ENCODE data around the gene MLC1.

MLC1 gene

DNA sequence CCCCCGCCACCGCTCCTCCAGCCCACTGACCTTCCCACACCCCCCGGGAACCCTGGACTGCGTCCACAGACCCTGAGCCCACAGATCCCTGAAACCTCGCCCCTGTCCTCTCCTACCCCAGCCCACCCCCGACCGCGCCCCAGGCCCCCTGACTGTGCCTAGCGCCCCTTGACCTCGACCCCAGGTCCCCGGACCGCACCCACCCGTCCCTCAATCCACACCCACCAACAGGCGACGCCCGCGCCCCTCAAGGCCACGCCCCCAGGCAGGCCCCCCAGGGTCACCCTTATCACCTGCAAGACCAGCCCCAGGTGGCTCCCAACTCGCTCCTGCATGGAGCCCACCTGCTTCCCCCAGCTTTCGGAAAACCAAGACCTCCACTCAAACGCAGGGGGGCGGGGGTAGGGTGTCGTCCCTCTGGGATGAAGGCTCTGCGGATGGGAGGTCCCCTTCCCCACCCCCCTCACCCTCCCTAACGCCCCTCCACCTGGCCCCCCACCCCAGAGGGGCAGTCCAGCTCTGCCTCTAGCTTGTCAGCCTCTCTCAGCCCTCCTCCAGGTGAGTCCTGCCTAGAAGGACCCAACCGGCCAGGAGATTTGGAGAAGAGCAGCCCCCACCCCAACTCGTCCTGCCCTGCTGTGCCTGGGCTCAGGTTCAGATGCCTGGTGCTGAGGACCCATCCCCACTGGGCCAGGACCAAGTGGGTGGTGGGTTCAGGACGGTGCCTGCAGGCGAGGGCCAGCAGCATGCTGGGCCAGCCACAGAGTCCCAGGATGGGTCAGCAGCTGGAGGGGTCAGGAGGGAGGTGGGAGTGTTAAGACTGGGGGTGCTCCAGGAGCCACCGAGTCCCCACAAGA lies 69.5 kb downstream of the MLC1 start:
- no peak for DNase-seq (ENCODE audit: low spot score)

DNA sequence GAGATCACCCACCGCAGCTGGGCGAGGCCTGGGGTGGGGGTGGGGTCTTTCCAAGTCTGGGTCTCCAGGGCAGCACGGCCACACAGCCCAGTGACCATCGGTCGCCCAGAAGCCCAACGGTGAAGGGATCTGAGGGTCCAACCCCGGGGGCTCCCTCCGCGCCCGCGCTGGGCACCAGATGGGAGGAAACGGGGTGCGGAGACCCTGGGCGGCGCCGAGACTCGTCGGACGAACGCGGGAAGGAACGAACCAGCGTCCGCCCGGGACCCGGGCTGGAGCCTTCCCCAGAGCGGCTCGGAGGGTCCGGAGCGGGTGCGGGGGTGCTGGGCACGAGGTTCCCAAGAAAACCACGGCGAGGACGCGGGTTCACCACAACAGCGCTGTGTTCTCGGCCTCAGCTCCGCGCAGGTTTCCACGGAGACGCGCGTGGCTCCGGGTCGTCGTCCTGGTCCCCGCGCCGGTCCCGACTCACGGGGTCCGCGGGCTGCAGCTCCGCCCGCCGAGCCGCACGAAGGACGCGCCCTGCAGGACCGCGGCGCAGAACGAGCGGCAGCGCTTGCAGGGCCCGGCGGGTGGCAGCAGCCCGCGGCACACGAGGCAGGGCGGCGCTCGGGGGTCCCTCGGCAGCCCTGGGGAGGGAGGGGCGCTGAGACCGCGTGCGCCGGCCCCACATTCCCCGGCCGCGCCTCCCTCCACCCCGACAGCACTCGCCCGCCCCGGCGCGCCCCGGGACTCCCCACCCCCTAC lies 70.4 kb downstream of the MLC1 start:
- DNase-seq (ENCODE audit: low spot score) = no peak

DNA sequence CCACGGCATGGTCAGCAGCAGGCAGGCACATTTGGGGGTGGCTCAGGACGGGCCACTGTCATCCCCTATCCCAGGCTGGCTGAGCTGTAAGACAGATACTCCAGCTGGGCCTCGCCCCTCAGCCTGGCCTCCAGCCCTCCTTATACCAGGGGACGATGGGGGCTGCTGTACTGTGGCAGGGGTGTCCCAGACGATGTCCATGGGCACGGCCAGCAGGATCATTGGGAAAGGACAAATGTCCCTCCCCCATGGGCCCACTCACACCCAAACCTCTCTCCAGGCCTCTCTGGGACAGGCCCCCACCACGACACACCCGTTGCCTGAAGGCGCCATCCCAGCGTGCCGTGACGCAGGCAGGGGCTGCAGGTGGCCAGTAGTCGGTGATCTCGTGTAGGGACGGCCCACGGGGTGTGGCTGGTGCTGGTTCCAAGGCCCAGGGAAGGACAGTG lies 71.1 kb downstream of the MLC1 start:
- no peak for DNase-seq (ENCODE audit: low spot score)

DNA sequence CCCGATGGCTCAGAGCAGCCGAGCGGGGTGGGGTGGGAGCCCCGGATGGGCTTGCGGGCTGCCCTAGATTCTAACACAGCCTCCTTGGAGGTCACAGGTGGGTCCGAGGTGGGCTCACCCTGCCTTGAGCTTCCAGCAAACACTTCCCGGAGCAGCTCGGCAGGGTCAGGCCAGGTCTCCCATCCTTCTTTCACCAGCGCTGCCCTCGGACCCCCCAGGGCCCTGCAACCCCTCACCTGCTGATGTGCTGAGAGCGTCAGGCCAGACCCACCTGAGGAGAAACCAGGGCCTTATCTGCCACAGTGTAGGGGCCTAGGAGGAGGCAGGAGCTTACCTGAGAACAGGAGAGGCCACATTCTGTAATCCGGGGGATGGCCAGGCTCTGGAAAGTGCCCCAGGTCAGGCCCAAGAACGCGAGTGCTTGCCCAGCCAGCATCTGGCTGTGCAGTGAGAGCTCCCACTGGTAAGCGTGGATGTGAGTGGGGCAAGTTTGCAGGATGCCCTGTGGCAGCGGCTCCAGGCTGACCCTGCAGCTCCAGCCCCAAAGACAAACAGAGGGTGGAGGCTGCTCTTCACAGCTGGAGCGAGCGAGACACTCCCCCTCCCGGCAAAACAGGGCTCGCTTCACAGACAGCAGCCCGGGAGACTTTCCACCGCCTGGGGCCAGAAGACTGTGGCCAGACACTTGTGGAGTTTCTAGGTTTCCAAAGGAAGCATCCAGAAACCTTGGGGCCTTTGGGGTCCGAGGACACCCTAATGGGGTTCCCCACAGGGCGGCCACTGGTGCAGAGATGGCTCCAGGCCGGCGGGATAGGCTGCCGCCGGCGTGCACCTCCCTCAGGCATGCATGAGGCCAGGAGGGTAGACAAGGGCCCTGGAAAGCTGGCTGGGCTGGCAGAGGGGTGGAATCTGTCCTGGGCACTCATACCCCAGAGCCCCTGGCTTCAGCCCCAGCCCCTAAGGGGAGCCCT lies 72.7 kb downstream of the MLC1 start, which contains the start of gene IL17REL:
Gene IL17REL (minus strand): TSS at position 555 of the 971 bp plus-strand sequence. CDS start 119 bp downstream, at position 436.
- no peak for DNase-seq (ENCODE audit: low spot score)

DNA sequence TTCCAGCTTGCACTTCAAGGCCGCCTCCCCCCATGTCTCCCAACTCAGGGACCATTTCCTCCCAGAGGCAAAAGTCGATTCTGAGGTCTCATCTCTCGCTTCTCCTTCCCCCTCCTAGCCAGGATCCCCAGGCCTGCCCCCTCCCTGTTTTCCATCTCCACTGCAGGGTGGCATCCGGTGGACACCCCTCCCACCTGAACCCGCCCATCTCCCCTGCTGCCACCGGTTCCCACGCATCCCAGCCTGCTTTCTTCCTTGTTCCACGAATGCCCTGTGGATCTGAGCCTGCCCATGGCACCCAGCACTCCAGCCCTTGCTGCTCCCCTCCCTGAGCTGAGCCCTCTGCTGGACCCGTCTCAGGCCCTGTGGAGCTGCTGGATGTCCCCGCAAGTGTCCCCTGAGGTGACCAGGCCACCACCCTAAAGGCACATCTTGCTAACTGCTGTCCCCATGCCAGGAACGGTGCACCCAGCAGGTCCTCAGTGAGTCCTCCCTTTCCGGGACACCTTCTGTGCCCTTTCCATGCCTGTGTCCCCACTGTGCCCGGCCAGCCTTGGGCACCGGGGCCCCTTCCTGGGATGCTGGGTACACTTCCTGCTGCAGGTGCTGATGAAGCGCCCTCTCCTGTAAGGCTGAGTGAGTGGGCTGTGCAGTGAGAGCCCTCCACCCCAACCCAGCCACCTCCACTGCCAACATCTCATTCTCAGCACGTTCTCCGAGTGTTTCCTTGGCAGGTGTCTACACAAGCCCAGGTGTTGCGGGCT lies 73.6 kb downstream of the MLC1 start:
- DNase-seq (ENCODE audit: low spot score) = no peak

DNA sequence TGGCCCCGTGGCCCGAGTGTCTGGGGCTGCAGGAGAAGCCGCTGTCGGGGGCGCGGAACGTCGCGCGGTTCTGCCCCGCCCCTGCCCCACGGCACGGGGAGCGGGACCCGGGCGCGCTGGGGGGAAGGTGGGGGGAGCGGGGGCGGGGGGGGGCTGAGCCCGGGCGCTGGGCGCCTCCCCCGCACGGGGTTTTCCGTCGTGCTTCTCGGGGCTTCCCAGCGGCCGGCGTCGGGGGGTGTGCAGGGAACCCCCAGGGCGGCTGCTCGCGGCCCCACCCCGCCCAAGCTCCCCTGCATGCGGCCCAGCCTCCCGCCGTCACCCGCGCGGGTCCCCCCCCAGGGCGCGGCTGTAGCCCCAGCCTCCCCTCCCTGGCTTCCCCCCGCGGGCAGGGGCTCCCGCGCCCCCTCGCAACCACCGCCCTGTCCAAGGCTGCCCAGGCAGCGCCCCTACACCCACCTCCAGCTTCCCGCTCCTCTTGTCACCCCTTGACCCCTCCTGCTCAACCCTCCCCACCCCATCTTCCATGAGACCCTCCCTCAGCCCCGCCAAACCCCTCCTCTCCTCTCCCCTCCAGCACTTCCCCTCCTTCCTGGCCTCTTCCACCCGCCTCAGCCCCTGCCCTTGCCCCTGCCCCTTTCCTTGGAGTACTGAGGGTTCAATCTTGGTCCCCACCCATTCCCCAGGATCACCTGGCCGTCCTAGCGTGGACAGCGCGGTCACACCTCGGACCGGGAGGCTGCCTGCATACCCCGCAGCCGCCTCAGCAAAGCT lies 74.4 kb downstream of the MLC1 start:
- DNase-seq (ENCODE audit: low spot score) = no peak

- no peak for DNase-seq (ENCODE audit: low spot score)
Measured at GRCh38 chr22:50009765-50010675, 75.2 kb downstream of the MLC1 start.

Data from hepatic stellate cell (primary cell).